ENCODE results near the gene PABPC1L.
"Not testable (repeated sequence)": the region's sequence is repeated elsewhere in the genome, so short reads cannot be mapped to it uniquely, and the experiment has no call there.

PABPC1L gene

GRCh38 chr20:44909872-44910689, at the start of gene PABPC1L:
TSS of gene PABPC1L (plus strand) at chr20:44910060. CDS start at chr20:44910144, 84 bp downstream.
- DNase-seq (ENCODE audit: low read depth in 2 of 2) = peak; percentile 55 to 76

DNA sequence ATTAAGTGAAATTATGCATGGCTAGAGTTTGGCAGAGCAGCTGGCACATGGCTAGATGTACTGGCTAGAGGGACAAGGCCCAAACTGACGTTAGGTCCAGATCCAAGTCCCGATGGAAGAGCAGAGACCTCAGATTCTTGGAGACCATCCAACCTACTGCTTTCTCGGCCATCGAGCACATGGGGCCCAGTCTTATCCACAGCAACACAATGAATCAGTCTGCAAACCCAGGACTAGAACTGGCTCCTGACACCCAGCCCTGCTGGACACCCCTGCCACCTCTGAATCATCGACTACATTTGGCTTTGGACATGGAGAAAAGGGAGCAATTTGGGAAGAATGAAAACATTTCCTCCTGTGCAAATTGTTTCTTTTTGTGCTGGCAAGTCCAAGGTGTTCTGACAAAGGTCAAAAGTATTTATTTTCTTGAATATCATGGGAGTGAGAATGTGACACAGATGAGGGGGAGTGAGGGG, 48.3 kb upstream of the PABPC1L start:
- DNase-seq (ENCODE audit: low read depth in 2 of 2) = no peak

GRCh38 chr20:44862286-44862685, 47.6 kb upstream of the PABPC1L start:
- no peak for DNase-seq (ENCODE audit: low read depth in 2 of 2)

DNA sequence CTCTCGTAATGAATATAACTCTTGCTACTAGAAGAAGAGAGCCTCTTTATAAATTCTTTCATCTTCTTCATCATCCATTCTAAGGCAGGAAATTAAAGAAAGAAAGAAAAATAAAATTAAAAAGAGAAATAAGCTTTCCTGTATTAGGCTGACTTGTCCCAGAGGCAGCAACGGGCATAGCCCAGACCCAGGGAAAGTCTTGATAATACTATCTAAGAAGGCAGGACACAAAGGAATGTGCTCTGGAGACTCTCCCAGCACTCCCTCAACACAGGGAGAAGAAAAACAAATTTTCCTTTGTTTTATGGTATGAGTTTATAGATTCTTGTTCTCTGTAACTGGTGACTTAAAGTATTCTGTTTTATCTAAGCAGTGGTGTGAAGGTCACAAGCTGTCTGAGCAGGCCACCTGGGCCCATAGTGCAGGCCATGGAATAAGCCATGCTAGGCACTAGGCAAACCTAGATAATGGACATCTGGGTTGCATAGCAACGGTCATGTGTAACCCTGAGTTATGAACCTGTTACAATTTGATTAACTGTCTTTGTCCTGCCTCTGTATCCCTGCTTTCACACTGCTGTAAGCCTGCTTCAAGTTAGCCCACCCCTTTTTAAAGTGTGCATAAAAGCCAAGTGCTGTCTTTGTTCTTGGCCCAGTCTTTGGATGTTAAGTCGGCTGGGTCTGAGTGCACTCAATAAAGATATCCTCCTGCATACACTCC, 46.3 kb upstream of the PABPC1L start:
- DNase-seq (ENCODE audit: low read depth in 2 of 2) = not testable (repeated sequence)

- DNase-seq (ENCODE audit: low read depth in 2 of 2) = not testable (repeated sequence)
Observed at GRCh38 chr20:44864493-44864892, 45.4 kb upstream of the PABPC1L start.

DNA sequence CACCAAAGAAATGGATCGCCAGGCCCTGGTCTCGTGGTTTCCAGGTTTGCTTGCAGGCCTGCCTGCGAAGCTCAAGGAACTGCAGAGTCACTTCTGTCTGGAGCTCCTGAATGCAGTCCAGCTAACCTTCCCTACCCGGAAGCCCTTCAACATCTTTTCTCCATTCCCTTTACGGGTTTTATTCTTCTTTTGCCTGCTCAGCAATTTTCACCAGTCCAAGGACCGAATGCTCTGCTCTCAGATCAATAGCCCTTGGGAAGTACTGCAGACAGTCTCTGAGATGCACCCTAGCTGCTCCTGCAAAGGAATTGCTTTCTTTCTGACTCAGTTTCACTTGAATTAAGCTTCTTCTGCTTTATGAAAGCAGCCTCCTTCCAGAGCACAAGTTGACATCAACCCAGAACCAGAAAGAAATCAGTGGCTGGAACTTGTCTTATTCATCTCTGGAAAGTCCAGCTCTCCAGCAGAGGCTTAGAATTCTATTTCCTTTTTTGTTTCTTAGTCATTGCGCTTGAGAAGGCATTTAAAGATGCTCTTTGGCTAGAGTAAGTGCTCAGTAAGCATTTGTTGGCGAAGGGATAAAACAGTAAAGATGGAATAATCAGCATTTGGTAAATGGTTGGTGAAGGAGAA, 43.0 kb upstream of the PABPC1L start:
- no peak for DNase-seq (ENCODE audit: low read depth in 2 of 2)

DNA sequence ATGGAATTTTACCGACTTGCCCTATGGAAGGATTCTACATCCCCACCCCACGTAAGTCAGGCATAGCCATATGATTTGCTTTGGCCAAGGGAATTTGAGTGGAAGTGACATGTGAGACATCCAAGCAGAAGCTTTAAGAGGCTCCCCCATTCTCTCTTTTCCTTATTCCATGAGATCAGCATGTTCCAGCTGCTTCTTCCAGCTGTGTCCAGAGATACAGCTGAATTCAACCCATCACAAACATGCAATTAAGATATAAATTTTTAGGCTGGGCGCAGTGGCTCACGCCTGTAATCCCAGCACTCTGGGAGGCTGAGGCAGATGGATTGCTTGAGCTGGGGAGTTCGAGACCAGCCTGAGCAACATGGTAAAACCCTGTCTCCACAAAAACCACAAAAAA, 40.4 kb upstream of the PABPC1L start:
- DNase-seq (ENCODE audit: low read depth in 2 of 2) = no peak

GRCh38 chr20:44882360-44882759, 27.5 kb upstream of the PABPC1L start:
- DNase-seq (ENCODE audit: low read depth in 2 of 2) = not testable (repeated sequence)

DNA sequence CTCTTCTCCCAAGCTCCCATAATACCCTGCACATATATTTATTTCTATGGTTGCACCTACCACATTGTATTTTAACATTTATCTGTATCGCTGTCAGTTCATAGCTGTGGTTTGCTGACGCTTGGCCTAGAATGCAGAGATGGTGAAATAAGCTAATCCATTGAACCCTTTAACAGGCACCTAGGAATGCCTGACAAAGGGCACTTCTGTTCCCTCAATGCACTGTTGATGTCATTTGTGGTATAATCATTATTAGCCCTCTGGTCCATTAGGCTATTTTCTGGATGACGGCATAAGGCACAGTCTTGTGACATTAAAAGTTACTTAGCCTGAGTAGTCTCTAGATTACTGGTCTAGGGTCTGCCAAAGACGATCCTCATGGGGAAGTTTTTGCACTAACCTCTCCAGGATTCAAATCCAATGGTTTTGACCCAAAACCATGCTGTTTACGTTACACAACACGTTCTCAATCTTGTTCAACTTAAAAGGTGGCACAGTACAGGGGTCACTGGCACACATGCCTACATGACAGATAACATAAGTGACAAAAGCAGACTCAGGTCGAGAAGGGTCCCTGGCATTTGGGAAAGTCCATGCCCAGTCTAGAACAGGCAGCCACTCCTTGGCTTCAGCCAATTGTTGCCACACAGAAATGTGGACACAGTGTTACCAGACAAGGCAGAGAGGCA, 26.5 kb upstream of the PABPC1L start:
- no peak for DNase-seq (ENCODE audit: low read depth in 2 of 2)

GRCh38 chr20:44884907-44885391, 24.9 kb upstream of the PABPC1L start:
- no peak for DNase-seq (ENCODE audit: low read depth in 2 of 2)

GRCh38 chr20:44885392-44886265, 24.2 kb upstream of the PABPC1L start, which contains the start of gene YWHAB:
TSS of gene YWHAB (plus strand) at chr20:44885705. CDS start at chr20:44901534, 15,829 bp downstream.
- DNase-seq (ENCODE audit: low read depth in 2 of 2) = peak; percentile 97 to 99

DNA sequence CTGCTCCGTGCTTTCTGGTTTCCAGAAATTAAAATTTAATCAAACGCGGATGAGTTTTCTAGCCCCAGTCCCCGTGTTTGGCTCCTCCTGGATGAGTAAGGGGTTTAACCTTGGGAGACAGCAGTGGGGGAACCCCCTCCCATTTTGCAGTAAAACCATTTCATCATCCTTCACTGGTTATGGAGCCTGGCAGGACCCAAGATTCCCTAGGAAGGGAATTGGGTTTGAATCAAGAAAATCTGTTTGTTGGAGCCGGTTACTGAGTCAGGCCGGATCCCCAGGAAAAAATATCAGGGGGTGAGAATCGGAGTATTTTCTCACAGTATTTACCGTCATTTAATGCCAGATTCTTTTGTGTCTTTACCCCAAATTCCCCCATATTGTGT, 23.6 kb upstream of the PABPC1L start:
- DNase-seq (ENCODE audit: low read depth in 2 of 2) = no peak

DNA sequence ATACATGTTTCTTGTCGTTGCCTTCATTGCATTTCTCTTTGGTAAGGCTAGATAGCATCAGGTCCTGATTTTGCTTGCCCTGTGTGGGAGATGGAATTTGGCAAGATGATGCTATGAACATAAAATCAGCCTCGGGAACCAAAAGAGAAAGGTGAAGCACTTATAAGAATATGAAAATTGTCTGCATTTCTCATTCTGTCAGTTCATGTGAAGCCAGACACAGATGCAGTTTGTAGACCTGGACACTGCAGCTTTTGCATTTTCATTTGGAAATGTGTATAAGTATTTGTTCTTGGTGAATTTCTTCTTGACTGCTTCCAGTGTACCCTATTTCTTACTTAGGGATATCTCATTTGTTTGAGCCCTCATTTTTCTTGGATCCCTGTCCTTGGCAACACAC, 23.0 kb upstream of the PABPC1L start:
- no peak for DNase-seq (ENCODE audit: low read depth in 2 of 2)

- no peak for DNase-seq (ENCODE audit: low read depth in 2 of 2)
Observed at GRCh38 chr20:44887466-44887865, 22.4 kb upstream of the PABPC1L start.

GRCh38 chr20:44888226-44889103, 21.4 kb upstream of the PABPC1L start:
- DNase-seq (ENCODE audit: low read depth in 2 of 2) = no peak

DNA sequence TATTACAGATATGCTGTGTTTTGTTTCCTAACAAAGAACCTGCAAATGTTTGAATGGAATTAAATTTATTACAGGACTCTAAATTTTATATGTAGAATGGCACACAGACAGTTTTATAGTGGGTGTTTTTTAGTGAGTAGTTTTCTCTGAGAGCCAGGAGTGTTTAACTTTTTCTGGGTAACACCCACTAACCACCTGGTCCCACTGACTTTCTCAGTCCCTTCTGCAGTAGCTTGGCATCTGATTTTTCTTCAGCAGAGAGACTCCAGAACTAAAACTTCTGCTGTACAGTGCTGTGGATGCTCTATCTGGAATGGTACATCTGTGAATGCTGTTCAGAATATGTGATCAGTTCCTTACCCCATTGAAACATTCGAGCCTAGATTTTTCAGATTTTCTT, 18.0 kb upstream of the PABPC1L start:
- no peak for DNase-seq (ENCODE audit: low read depth in 2 of 2)

- DNase-seq (ENCODE audit: low read depth in 2 of 2) = no peak
Observed at GRCh38 chr20:44894959-44895358, 14.9 kb upstream of the PABPC1L start.

DNA sequence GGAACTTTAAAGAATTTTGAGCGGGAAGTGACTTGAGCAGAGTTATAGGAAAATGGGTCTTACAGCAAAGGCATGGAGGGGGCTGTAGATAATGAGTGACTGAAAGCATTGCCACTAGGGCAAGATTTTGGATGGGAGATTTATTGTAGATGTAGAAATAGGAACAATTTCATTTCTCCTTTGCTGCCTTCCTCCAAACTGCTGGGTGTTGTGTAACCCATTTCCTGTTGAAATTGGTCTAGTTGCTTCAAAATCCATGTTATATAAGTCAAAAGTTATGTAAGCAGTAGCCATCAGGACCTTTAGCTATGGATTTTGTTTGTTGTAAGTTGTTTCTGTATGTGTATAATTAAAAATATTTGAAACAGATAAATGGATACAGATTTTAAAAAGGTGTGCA, 13.3 kb upstream of the PABPC1L start:
- no peak for DNase-seq (ENCODE audit: low read depth in 2 of 2)

GRCh38 chr20:44897133-44897532, 12.7 kb upstream of the PABPC1L start:
- DNase-seq (ENCODE audit: low read depth in 2 of 2) = no peak

Data from stimulated activated CD4-positive, alpha-beta T cell treated with anti-CD3 and anti-CD28 coated beads, Interleukin-15, amount 100 ng/mL, for 48 hours (primary cell).